A673 (cell line): ENCODE data around the gene NOL9.

ENCODE experiments used
- CTCF ChIP-seq: fragments of 300-800, 200-600 bp; sonication (generic); conservative IDR thresholded peaks from 2 replicates; pipeline ENCODE4 v1.5.1; 2017; ENCODE audit warnings: low read depth, mild to moderate bottlenecking, antibody characterized with exemption, low read length, moderate library complexity, mixed read lengths
- EZH2 ChIP-seq: fragments of 200-600 bp; sonication (generic); IDR thresholded peaks from 2 replicates; pipeline ENCODE4 v1.6.1; 2017; ENCODE audit warnings: borderline replicate concordance, low read depth, mild to moderate bottlenecking, mixed read lengths, antibody characterized with exemption, low read length; ENCODE audit not compliant: poor library complexity, severe bottlenecking

- TF ChIP-seq CTCF (no peak), EZH2 (no peak)
Measured at GRCh38 chr1:6554907-6555778, 830 bp upstream of the NOL9 start, which contains the start of gene TAS1R1.
